ENCODE measurements around the gene STAC2.

STAC2 gene

DNA sequence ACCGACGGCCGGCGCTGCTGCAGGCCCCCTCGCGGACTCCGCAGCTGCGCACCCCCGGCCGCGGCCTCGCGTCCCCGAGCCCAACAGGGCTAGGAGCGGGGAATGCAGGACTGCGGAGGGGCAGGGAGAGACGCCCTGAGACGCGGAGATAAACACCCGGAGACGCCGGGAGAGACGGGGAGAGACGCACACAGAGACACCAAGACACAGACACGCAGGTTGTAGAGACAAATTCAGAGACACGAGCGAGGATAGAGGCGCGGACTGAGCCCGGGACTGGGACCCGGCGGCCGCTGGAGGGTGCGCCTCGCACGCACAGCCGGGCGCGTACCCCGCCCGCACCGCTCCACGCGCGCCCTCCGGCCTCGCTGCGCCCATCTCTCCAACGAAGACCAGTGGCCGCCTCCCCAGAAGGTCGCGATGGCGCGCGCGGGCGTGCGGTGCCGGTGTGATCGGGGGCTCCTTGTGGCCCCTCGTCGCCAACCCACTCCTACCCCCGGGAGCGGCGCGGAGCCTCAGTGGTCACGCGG is 902 bp downstream of the STAC2 start:
- TF ChIP-seq, protein P1, sequence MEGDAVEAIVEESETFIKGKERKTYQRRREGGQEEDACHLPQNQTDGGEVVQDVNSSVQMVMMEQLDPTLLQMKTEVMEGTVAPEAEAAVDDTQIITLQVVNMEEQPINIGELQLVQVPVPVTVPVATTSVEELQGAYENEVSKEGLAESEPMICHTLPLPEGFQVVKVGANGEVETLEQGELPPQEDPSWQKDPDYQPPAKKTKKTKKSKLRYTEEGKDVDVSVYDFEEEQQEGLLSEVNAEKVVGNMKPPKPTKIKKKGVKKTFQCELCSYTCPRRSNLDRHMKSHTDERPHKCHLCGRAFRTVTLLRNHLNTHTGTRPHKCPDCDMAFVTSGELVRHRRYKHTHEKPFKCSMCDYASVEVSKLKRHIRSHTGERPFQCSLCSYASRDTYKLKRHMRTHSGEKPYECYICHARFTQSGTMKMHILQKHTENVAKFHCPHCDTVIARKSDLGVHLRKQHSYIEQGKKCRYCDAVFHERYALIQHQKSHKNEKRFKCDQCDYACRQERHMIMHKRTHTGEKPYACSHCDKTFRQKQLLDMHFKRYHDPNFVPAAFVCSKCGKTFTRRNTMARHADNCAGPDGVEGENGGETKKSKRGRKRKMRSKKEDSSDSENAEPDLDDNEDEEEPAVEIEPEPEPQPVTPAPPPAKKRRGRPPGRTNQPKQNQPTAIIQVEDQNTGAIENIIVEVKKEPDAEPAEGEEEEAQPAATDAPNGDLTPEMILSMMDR (IDR thresholded peaks at IDR 0.05; ENCODE audit: control insufficient read depth, extremely low read depth, insufficient read depth), result no peak
- DNase-seq (ENCODE audit: low read depth), result no peak
- no peak overlapping the region for H3K4me3 ChIP-seq (ENCODE audit: low read depth, low read length)

DNA sequence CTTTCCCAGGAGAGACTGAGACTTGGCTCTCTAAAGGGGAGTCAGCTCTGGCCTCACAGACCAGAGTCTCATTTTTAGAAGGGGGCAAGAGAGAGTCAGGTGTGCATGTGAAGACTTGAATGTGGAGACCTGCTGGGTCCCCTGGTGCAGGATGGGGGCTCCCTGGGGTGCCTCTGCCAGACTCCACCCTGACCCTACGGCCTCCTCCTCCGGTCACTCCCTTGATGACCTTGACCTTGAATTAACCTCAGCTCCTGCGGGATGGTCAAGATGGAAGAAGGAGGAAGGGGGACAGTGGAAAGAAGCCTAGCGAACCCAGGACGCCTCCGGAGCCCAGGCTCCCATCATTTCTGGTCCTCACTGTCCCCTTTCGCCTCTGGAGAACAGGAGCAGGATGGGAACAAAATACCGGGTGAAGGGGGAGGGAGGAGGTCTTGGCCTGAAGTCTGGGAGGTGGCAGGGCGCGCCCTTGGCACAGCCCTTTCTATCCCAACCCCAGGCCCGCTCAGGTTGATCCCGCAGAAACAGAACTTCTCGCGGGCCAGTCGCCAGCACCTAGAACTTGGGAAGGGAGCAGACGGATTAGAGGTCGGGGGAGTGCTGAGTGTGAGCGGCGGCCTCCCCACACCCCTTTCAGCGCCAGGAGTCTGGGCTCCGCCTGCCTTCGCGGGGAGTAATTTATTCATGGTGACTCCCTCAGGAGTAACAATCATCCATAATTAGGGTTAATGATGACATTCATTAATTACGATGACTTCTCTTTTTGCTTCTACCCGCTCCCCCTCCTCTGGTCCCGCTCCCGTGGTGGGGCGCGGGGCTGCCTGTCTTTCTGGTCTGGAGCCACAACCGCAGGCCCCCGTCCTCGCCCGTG is 1.6 kb downstream of the STAC2 start:
- H3K4me3 ChIP-seq (ENCODE audit: low read depth, low read length), result no peak overlapping the region
- DNase-seq (ENCODE audit: low read depth), result no peak
- TF ChIP-seq, protein P1 (IDR thresholded peaks at IDR 0.05; ENCODE audit: control insufficient read depth, extremely low read depth, insufficient read depth), result no peak

DNA sequence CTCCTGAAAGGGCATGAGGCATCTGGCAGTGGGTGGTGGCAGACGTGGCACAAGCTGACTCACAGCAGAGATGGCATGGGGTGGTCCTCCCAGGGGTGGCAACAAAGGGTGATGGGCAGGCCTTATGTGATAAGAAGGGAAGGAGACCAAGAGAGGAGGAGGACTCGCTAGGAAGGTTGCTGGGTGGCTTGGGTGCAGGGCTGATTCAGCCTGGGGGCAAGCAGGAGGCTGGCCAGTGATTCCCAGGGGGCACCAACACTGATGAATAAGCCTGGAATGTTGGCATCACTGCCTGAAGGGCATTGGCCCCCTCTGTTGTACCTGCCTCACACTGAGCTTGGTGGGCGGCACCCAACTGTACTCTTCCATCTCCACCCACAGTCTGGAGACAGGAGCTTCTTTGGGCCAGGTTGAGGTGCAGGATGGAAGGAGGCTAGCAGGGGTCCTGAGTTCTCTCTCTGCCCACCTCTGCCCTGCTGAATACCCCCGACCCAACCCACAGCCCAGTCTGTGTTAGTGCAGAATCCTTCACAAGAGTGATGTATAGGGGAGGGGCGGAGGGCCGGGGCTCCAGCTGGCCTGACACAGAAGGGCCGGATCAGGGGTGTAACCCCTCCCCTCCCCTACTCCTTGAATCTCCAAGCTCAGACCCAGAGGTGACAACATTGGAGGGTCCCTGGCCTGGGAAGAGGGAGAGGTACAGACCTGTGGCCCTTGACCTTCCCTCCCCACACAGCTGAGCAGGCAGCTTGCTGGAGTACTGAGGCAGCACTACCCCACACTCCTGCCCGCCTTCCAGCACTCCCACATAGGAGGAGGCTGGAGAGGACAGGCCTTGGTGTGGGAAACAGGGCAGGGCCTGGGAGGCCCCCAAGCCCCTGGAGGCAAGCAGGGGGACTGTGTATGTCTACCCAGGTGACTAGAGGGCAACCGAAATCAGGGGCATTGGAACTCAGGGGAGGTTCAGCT is 2.6 kb downstream of the STAC2 start:
- TF ChIP-seq, protein P1 (IDR thresholded peaks at IDR 0.05; ENCODE audit: control insufficient read depth, extremely low read depth, insufficient read depth), result no peak
- no peak overlapping the region for H3K4me3 ChIP-seq (ENCODE audit: low read depth, low read length)
- DNase-seq (ENCODE audit: low read depth), result no peak

DNA sequence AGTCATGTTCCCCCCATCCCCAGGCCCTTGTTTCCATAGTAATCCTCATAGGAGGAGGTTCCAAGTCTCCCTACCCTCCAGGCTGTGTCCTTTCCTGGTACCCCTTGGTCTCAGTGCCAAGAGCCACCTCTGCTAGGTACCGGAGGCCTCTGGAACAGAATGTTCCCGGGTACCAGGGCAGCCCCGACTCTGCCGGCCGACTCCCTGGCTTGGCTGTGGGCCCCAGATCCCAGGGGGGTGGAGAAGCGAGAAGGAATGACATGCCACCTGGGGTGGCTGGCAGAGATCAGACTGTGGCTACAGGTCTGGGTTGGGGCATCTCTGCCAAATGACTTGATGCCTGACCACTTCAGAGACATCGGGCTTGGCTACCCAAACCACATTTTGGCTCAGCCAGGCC is 3.6 kb downstream of the STAC2 start:
- no peak overlapping the region for H3K4me3 ChIP-seq (ENCODE audit: low read depth, low read length)
- DNase-seq (ENCODE audit: low read depth), result no peak
- TF ChIP-seq, protein P1 (IDR thresholded peaks at IDR 0.05; ENCODE audit: control insufficient read depth, extremely low read depth, insufficient read depth), result no peak

DNA sequence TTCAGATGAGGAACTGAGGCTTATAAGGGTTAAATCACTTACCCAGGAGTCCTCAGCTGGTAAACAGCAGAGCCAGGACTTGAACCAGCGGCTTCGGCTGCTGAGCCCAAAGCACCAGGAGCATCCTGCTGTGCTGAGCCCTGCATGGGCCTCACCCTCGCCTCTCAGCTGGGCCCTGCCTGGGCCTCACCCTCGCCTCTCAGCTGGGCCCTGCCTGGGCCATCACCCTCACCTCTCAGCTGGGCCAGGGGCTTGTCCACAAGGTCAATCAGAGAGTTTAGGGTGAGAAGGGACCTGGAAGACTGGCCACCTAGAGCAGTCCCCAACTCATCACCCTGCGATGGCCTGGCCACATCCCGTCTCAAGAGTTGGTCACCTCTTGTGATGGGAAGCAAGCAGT is 4.2 kb downstream of the STAC2 start:
- TF ChIP-seq, protein P1 (IDR thresholded peaks at IDR 0.05; ENCODE audit: control insufficient read depth, extremely low read depth, insufficient read depth), result no peak
- no peak overlapping the region for H3K4me3 ChIP-seq (ENCODE audit: low read depth, low read length)
- DNase-seq (ENCODE audit: low read depth), result no peak

DNA sequence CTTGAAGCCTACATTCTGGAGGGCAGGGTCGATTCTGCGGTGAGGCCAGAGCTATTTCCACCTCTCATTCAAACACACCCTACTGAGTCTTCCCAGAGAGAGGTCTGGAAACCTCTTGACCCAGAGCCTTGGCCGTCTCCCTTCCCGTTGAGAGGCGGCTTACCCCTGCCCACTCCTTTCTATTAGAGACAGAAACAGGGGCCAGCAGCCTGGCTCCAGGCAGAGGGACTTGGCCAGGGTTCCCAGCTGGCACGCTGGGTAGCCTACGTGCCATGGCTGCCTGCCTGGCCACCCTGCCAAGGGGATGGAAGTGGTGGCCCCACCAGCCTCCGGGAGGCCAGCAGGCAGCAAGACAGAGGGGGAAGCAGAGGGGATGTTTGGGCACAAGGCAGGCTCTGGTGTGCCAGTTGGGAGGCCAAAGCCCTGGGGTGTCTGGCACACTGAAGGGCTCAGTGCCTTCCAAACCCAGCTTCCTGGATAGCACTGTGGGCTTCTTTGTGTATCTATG is 6.0 kb downstream of the STAC2 start:
- TF ChIP-seq, protein P1 (IDR thresholded peaks at IDR 0.05; ENCODE audit: control insufficient read depth, extremely low read depth, insufficient read depth), result no peak
- H3K4me3 ChIP-seq (ENCODE audit: low read depth, low read length), result no peak overlapping the region
- no peak for DNase-seq (ENCODE audit: low read depth)
